Breast epithelium (tissue), 4 donors: Measurements from ENCODE around the gene FASN. TPM values are rescaled to one million over a fixed set of nuclear protein-coding genes. Genes with fewer than 3 reads are reported as not detected.
A peak's percentile ranks its signal among the peaks of the same experiment; 100 is the strongest.

Experiments
- DNase-seq, 2 donors: peaks; one replicate each; pipeline ENCODE4 v3.0.0-alpha.2; 2019; ENCODE audit warnings: low spot score in 2 of 2
- H3K27ac ChIP-seq, 2 donors: fragments of 200-600 bp; sonication (generic) in 1 of 2; one replicate each; pipeline ENCODE4 v1.5.1; 2016 to 2019; ENCODE audit warnings: mild to moderate bottlenecking in 1 of 2
- H3K27me3 ChIP-seq, 2 donors: fragments of 200-600 bp; sonication (generic) in 1 of 2; one replicate each; pipeline versions ENCODE4 v1.5.1 to v1.6.0; 2017 to 2019; ENCODE audit warnings: control low read depth in 1 of 2, mild to moderate bottlenecking in 1 of 2
- H3K36me3 ChIP-seq: fragments of 200-600 bp; one replicate; pipeline ENCODE4 v1.5.1; 2019
- H3K4me1 ChIP-seq, 2 donors: fragments of 200-600 bp; sonication (generic); one replicate each; pipeline ENCODE4 v1.5.1; 2016 to 2019; ENCODE audit warnings: control low read depth in 1 of 2
- H3K4me3 ChIP-seq, 3 donors: fragments of 200-600 bp; sonication (generic); 1 replicate in 2 of 3; 2 replicates in 1 of 3; pipeline ENCODE4 v1.5.1; 2016 to 2019; ENCODE audit warnings: mild to moderate bottlenecking in 3 of 3, moderate library complexity in 2 of 3
- H3K9me3 ChIP-seq, 2 donors: fragments of 200-600 bp; sonication (generic) in 1 of 2; one replicate each; pipeline ENCODE4 v1.5.1; 2016 to 2019; ENCODE audit warnings: control low read depth in 1 of 2
- CTCF ChIP-seq, 3 donors: fragments of 450-650 bp; IDR thresholded peaks; one replicate each; pipeline ENCODE4 v1.5.1; 2016 to 2017; ENCODE audit warnings: antibody characterized with exemption in 3 of 3, mild to moderate bottlenecking in 3 of 3, moderate library complexity in 3 of 3
- POLR2A ChIP-seq: fragments of 450-650 bp; IDR thresholded peaks from one replicate; pipeline ENCODE4 v1.6.1; 2016; ENCODE audit warnings: antibody characterized with exemption, mild to moderate bottlenecking, moderate library complexity
- POLR2AphosphoS5 ChIP-seq, 3 donors: sonication (generic); formaldehyde crosslinking; IDR thresholded peaks; one replicate each; pipeline ENCODE4 v1.6.1; 2017; ENCODE audit warnings: antibody characterized with exemption in 3 of 3
- intact Hi-C: fragments of 100-400 bp; cut with DNase I; formaldehyde crosslinking; loops from one replicate; pipeline ENCODE4 v1.15.1; 2023; ENCODE audit warnings: low total_unique reads
- total RNA-seq, 3 donors: library from RNA; depleted of rRNA; stranded (reverse); fragments of >200 nt; gene quantifications; one replicate each; pipeline ENCODE4 v1.1.0, GENCODE V29; 2016

FASN gene
- total RNA-seq, 3 donors from 2014 or later, result 95.4 to 590 (median 98.6) TPM

- no peaks in the 10 kb centered on the region for H3K36me3 ChIP-seq
- H3K9me3 ChIP-seq, result no peaks in the 10 kb centered on the region
- H3K4me3 ChIP-seq, result no peak overlapping the region
- H3K27me3 ChIP-seq, result no peaks in the 10 kb centered on the region
- intact Hi-C loops, result no loop called here
- H3K4me1 ChIP-seq, result no peaks in the 10 kb centered on the region
- H3K27ac ChIP-seq, result peak overlapping the region; percentile 66 to 88
- no peak for TF ChIP-seq CTCF (IDR thresholded peaks at IDR 0.05)
- no peak for TF ChIP-seq POLR2AphosphoS5 (IDR thresholded peaks at IDR 0.05)
- TF ChIP-seq POLR2A, result no peak
- DNase-seq, result no peak
Measured at GRCh38 chr17:82114872-82115271, 16.8 kb upstream of the FASN start.

- Histone ChIP-seq H3K4me3 (no peak overlapping the region), H3K4me1 (no peaks in the 10 kb centered on the region), H3K27me3 (no peaks in the 10 kb centered on the region), H3K36me3 (no peaks in the 10 kb centered on the region), H3K9me3 (no peaks in the 10 kb centered on the region), H3K27ac (peak overlapping the region; percentile 66 to 88)
- intact Hi-C loops, result no loop called here
- no peak for DNase-seq
- TF ChIP-seq POLR2A, result no peak
- no peak for TF ChIP-seq CTCF (IDR thresholded peaks at IDR 0.05)
- no peak for TF ChIP-seq POLR2AphosphoS5 (IDR thresholded peaks at IDR 0.05)
Measured at GRCh38 chr17:82114447-82114846, 16.4 kb upstream of the FASN start.

DNA sequence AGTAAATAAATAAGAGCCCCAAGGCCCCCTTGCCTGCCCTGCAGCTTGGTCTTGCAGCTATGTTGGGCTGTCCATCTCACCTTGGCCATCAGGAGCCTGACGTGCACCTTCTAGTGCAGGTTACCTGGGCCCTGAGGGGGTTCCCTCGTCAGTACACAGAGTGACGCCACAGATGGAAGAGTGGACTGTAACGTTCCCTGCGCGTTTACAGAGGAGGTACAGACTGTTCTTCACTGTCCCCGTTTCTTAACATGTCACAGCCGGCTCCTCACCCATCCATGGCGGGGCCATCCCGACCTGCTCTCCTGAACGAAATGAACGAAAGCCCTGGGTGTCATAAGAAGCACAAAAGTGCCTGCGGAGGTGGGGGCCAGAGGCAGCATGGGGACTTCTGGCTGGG, 15.9 kb upstream of the FASN start:
- TF ChIP-seq POLR2AphosphoS5 (IDR thresholded peaks at IDR 0.05) (no peak), CTCF (IDR thresholded peaks at IDR 0.05) (no peak), POLR2A (no peak)
- peak overlapping the region; percentile 66 to 88 for H3K27ac ChIP-seq
- H3K9me3 ChIP-seq, result no peaks in the 10 kb centered on the region
- H3K4me1 ChIP-seq, result no peaks in the 10 kb centered on the region
- DNase-seq, result no peak
- no peak overlapping the region for H3K4me3 ChIP-seq
- H3K27me3 ChIP-seq, result no peaks in the 10 kb centered on the region
- no peaks in the 10 kb centered on the region for H3K36me3 ChIP-seq
- intact Hi-C loops, result no loop called here

DNA sequence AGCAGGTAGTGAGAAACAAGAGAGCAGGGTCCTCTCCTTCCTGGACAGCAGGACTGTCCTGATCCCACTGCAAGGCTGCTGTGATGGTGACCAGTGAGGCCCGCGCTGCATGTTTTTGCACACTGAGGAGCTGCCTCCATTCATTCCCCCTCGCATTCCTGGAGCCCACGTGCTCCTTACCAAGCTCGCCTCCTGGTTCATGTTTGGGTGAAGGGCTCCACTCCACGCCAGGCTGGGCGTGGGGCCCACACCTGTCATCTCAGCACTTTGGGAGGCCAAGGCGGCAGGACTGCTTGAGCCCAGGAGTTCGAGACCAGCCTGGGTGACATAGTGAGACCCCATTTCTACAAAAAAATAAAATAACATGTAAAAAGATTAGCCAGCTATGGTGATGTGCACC, 15.4 kb upstream of the FASN start:
- intact Hi-C loops, result no loop called here
- TF ChIP-seq POLR2A (no peak), POLR2AphosphoS5 (IDR thresholded peaks at IDR 0.05) (no peak), CTCF (IDR thresholded peaks at IDR 0.05) (no peak)
- Histone ChIP-seq H3K36me3 (no peaks in the 10 kb centered on the region), H3K27me3 (no peaks in the 10 kb centered on the region), H3K4me3 (no peak overlapping the region), H3K4me1 (no peaks in the 10 kb centered on the region), H3K9me3 (no peaks in the 10 kb centered on the region), H3K27ac (peak overlapping the region; percentile 58 to 88)
- no peak for DNase-seq

DNA sequence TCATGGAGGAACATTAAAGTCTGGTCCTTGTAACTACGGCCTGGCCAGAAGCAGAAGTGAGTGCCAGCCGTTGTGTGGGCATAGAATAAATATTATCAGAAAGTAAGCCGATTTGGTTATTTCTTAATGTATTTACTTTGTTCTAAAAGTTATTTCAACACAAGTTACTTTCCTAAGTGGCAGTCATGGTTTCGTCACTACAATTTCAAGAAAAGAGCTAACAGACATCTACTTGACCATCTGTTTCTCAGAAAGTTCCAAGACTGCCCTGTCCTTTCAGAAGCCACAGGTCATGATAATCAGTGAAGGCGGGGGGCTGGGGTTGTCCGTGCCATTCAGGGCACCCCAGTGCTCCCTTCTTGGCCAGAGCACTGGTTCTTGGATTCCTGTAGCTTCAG, 14.9 kb upstream of the FASN start:
- peak overlapping the region; percentile 58 to 88 for H3K27ac ChIP-seq
- H3K4me1 ChIP-seq, result no peaks in the 10 kb centered on the region

More for the DNA sequence above, 14.9 kb upstream of the FASN start:
- DNase-seq, result no peak
- TF ChIP-seq POLR2AphosphoS5 (IDR thresholded peaks at IDR 0.05), result no peak
- TF ChIP-seq POLR2A, result no peak
- no peak for TF ChIP-seq CTCF (IDR thresholded peaks at IDR 0.05)
- no peaks in the 10 kb centered on the region for H3K36me3 ChIP-seq
- no peaks in the 10 kb centered on the region for H3K9me3 ChIP-seq
- intact Hi-C loops, result no loop called here
- H3K27me3 ChIP-seq, result no peaks in the 10 kb centered on the region
- H3K4me3 ChIP-seq, result no peak overlapping the region
